GM20000 (cell line): ENCODE data around the gene CYP51A1.
"Not testable (repeated sequence)": the region's sequence is repeated elsewhere in the genome, so short reads cannot be mapped to it uniquely, and the experiment has no call there.

Source experiments
- DNase-seq: peaks from one replicate; pipeline ENCODE4 v3.0.0; 2012; ENCODE audit warnings: low spot score
- TF ChIP-seq, protein P1 (sequence below): IDR thresholded peaks from 2 replicates; pipeline ENCODE4 v1.5.1; 2012; ENCODE audit warnings: mild to moderate bottlenecking, control low read depth; ENCODE audit errors: extremely low read depth, missing control alignments

Gene CYP51A1

DNA sequence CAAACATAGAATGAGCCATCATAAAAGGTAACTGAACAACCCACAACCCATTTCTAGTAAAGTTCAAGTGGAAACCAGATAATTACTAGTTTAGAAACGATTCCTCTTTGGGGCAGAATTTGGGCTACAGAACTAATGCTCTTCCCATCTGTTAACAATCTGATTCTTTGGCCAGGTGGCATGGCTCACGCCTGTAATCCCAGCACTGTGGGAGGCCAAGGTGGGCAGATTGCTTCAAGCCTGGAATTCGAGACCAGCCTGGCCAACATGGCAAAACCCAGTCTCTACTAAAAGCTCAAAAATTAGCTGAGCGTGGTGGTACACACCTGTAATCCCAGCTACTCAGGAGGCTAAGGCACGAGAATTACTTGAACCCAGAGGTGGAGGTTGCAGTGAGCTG, 18.5 kb downstream of the CYP51A1 start:
- no peak for DNase-seq
- TF ChIP-seq, protein P1, sequence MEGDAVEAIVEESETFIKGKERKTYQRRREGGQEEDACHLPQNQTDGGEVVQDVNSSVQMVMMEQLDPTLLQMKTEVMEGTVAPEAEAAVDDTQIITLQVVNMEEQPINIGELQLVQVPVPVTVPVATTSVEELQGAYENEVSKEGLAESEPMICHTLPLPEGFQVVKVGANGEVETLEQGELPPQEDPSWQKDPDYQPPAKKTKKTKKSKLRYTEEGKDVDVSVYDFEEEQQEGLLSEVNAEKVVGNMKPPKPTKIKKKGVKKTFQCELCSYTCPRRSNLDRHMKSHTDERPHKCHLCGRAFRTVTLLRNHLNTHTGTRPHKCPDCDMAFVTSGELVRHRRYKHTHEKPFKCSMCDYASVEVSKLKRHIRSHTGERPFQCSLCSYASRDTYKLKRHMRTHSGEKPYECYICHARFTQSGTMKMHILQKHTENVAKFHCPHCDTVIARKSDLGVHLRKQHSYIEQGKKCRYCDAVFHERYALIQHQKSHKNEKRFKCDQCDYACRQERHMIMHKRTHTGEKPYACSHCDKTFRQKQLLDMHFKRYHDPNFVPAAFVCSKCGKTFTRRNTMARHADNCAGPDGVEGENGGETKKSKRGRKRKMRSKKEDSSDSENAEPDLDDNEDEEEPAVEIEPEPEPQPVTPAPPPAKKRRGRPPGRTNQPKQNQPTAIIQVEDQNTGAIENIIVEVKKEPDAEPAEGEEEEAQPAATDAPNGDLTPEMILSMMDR, result no peak

DNA sequence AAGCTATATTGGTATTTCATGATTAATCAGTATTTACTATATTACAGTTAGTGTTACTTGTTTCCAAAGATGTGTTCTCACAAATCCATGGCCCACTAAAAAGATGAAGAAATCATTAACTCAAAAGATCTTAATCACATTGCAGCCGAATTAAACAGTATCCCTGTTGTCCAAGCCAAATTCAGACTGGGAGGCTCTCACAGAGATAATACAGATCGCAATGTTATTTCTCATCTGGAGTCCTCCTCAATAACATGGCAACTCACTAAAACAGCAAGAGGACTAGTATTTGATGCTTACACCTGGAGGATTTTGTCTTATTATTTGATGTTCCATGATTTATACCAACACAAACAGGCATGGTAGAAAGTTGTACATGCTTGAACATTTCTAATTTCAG, 23.4 kb downstream of the CYP51A1 start:
- no peak for DNase-seq
- TF ChIP-seq, protein P1, result no peak

DNA sequence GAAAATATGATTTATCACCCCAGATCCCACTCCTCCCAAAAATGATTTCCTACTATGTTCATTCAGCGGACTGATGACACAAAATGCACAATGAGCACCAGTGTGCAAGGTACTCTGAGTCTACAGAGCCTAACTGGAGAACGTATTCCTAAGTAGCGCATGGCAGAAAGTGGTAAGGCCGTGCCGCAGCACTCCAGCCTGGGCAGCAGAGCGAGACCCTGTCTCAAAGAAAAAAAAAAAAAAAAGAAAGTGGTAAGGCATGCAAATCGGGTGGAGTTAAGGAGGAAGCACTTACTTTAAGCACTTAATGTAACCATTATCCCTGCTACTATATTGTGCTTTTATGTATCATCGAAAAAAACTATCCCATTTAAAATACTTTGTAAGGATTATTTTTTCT, 25.5 kb downstream of the CYP51A1 start:
- DNase-seq, result no peak
- TF ChIP-seq, protein P1, result no peak

DNA sequence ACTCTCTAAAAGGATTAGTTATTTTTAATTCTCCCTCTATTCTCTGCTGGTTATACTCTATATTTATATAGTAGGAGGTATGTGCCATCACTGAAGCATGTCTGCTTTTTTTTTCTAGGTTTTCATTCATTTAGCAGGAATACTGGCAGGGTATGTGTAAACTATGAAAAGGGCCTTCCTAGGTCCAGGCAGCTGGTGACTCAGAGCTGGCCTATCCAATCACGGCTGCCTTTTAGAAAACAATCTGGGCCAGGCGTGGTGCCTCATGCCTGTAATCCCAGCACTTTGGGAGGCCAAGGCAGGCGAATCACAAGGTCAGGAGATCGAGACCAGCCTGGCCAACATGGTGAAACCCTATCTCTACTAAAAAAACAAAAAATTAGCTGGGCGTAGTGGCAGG, 31.4 kb downstream of the CYP51A1 start:
- not testable (repeated sequence) for DNase-seq

DNA sequence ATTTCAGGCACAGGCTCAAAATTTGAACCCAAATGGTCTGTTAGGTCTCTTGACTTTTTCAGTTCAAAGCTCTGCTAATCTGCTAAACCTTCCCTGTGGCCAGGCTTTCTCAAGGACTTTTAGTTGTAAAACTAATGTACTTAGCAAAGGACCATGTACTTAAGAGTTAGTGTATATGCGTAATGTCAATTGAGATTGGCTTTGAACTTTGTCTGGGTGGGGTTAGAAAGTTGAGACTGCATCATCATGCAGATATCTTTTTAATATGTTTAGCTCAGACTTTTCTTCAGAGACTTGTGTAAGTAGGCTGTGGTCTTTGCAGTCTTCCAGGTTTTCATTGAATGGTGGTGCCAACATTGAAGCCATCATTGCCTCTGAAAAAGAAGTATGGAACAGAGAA, 33.7 kb downstream of the CYP51A1 start:
- TF ChIP-seq, protein P1, result no peak
- DNase-seq, result no peak

DNA sequence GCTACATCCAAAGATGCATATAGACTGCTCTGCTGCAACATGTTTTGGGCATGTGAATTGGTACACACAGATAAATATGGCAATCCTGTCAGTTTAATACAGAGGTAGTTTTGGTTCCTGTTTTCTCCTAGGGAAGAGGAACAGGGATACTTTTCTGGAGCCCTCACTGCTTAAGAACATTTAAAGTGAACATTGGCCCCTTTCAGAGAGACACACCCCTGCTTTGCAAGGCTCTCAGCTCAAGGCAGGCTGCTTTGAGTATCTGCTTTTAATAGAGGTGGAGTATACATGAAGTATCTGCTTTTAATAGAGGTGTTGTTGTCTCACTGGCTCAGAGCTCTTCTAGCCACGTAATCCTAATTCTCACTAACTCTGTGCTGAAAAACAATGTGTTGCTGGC, 38.9 kb downstream of the CYP51A1 start:
- no peak for DNase-seq
- TF ChIP-seq, protein P1, result no peak

DNA sequence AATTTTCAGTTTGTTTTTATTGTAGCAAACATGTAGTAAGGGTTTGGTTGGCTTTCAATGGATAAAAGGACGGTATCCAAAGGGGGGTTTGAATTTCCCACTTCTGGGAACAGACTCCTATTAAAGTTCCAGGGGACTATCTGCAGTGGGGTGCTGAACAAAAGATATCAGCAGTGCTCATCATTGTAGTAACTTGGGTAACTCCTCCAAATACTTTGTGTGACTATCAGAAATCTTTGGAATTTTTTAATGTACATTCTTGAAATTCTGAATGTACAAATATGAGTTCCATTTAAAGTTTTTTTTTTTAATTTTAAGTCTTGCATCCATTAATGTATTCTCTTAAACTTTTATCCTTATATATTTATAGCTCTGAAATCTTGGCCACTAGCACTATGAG, 42.1 kb downstream of the CYP51A1 start:
- no peak for DNase-seq
- TF ChIP-seq, protein P1, result no peak

DNA sequence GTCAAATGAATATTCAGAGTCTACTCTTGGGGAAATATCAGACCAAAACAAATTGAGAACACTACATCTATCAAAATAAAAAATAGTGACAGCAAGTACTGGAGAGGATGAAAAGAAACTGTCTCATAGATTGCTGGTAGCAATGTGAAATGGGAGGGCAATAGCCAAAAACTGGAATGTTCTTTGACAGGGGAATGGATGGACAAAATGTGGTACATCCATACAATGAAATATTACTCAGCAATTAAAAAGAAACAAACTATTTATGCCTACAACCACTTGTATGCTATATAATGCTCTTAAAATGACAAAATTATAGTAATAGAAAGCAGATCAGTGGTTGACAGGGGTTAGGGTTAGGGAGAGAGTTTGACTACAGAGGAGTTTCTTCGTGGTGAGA, 46.0 kb downstream of the CYP51A1 start:
- TF ChIP-seq, protein P1, result no peak
- DNase-seq, result no peak

DNA sequence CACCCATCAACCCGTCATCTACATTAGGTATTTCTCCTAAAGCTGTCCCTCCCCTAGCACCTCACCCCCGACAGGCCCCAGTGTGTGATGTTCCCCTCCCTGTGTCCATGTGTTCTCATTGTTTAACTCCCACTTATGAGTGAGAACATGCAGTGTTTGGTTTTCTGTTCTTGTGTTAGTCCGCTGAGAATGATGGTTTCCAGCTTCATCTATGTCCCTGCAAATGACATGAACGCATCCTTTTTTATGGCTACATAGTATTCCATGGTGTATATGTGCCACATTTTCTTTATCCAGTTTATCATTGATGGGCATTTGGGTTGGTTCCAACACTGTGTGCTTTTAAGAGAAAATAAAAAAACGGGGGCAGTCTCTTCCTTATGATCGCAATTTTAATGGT, 50.4 kb downstream of the CYP51A1 start:
- not testable (repeated sequence) for DNase-seq
